ENCODE data around the gene B3GNT5.

B3GNT5 gene

DNA sequence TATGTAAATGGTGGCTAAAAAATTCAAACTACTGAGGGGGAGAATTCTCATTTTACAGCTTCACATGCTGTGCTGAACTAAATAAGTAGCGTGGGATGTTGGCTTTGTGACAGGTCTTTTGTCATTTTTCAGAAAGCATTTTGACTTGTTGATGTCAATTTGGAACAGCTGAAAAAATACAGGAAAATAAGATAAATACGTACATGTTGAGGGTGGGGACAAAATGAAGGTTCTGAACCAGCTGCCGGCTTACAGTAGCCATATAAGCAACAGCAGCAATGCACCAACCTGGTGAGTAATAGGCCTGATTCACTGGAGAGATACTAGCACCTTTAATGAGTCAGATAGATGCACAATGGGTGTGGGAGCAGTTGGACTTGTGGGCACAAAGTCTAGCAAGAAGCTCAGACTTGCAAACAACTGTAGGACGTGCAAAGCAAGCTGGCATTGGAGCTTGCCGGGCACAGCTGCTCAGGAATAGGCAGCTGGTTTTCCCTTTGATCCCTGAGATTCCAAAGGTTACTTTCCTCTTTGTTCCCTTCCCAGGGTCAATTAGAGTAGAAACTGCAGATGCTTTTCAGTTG lies 12.9 kb downstream of the B3GNT5 start:
- DNase-seq (ENCODE audit: low read depth in 2 of 2): peak in 1 of 2 donors; percentile 17

DNA sequence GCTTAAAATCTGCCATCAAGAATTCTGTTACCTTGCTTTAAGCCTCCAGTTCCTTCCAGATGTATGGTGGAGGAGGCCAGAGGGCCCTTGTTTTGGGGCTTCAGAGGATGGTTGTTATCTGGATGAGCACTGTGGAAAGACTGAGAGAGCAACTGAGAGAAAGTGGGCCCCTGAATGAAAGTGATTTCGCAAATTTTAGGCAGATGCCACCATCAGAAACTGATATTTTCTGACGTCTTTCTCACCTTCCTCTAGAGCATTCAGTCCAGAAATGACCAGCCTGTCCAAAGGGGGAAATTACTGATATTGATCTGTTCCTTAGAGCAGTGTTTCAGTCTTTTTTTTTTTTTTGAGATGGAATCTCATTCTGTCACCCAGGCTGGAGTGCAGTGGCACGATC lies 13.4 kb downstream of the B3GNT5 start:
- no peak for DNase-seq (ENCODE audit: low read depth in 2 of 2)

DNA sequence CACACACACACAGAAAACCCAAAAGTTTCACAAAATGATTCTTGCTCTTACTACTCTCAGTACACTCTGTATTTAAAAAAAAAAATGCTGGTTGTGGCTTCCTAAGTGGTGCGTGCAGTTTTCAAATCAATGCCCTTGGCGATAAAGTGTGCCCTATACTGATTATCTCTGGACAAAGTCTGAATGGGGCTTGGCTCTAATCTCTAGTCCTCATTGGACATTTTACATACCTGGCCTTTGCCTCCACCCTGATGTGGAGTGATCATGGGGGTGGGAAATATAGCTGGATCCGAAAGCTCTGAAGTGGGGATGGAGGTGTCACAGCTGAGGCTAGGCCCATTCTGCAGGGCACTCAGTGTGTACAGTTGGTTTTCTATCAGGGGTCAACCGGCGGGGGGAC lies 14.1 kb downstream of the B3GNT5 start:
- DNase-seq (ENCODE audit: low read depth in 2 of 2): no peak

DNA sequence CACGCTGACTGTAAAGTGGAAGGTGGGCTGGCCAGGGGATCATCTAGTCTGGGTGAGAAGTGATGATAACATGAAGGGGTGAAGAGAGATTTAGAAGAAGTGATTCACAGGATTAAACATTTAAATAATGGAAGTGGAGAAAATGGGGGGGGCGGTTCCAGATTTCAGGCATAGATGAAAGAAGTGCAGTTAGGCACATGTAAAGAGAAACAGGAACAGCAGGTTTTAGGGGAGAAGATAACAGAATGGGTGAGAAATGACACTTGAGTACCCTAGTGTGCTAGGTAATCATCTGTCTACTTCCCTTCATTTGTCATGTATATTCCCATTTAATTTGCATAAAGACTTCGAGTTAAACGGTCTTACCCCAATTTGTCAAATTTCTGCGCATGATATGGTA lies 15.3 kb downstream of the B3GNT5 start:
- no peak for DNase-seq (ENCODE audit: low read depth in 2 of 2)

DNA sequence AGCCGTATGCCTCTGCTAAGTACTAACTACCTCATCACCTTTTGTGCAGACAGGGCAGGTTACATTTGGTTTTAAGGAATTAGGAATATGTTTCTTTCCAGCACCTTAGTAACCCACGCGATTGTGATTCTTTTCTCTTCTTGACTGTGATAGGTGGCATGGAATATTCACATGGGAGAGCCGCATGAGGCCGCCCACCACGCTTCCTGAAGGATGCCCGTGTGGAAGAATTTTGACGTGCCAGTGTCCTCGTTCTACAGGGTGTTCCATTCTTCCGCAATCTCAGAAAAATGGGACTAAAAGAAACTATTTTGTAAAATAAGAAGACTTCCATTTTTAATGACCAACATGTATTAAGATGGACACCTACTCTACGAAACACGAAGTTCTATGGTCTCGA lies 16.3 kb downstream of the B3GNT5 start:
- no peak for DNase-seq (ENCODE audit: low read depth in 2 of 2)

DNA sequence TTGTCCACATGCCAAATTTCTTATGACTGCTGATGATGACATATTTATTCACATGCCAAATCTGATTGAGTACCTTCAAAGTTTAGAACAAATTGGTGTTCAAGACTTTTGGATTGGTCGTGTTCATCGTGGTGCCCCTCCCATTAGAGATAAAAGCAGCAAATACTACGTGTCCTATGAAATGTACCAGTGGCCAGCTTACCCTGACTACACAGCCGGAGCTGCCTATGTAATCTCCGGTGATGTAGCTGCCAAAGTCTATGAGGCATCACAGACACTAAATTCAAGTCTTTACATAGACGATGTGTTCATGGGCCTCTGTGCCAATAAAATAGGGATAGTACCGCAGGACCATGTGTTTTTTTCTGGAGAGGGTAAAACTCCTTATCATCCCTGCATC lies 17.3 kb downstream of the B3GNT5 start:
- no peak for DNase-seq (ENCODE audit: low read depth in 2 of 2)

DNA sequence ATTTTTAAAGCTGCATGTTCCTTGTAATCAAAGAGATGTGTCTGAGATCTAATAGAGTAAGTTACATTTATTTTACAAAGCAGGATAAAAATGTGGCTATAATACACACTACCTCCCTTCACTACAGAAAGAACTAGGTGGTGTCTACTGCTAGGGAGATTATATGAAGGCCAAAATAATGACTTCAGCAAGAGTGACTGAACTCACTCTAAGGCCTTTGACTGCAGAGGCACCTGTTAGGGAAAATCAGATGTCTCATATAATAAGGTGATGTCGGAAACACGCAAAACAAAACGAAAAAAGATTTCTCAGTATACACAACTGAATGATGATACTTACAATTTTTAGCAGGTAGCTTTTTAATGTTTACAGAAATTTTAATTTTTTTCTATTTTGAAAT lies 19.1 kb downstream of the B3GNT5 start:
- no peak for DNase-seq (ENCODE audit: low read depth in 2 of 2)

DNA sequence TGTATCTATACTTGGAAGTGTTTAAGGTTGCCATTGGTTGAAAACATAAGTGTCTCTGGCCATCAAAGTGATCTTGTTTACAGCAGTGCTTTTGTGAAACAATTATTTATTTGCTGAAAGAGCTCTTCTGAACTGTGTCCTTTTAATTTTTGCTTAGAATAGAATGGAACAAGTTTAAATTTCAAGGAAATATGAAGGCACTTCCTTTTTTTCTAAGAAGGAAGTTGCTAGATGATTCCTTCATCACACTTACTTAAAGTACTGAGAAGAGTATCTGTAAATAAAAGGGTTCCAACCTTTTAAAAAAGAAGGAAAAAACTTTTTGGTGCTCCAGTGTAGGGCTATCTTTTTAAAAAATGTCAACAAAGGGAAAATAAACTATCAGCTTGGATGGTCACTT lies 19.7 kb downstream of the B3GNT5 start:
- DNase-seq (ENCODE audit: low read depth in 2 of 2): no peak

DNA sequence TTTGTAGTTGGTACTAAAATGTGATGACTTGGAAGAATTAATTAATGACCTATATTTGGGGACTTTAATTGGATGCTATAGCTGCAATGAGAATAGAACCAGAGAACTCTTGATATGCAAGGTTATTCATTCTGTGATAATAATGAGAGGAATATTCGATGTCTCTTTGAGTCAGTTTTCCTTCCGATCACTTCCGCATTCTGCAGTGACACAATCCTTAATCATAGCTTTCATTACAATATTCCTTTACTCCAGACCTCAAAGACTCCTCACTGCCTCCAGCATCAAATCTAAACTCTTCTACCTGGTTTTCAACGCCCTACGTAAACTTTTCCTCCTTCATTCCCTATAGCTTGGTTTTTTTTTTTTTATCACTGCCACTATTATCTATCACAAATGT lies 21.6 kb downstream of the B3GNT5 start:
- DNase-seq (ENCODE audit: low read depth in 2 of 2): no peak

DNA sequence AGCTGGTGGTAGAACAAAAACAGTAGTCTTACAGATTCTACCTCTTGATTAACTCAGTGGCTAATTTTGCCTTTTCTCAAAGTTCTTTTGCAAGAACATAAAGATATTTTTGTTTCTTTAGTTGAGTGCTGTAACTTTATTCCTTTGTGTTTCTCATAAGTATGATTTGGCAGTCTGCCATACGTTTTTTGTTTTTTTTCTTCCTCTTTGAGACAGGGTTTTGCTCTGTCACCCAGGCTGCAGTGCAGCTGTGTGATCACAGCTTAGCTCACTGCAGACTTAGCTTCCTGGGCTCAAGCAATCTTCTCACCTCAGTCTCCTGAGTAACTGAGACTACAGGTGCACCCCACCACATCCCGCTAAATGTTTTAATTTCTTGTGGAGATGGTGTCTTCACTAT lies 22.4 kb downstream of the B3GNT5 start:
- no peak for DNase-seq (ENCODE audit: low read depth in 2 of 2)

DNA sequence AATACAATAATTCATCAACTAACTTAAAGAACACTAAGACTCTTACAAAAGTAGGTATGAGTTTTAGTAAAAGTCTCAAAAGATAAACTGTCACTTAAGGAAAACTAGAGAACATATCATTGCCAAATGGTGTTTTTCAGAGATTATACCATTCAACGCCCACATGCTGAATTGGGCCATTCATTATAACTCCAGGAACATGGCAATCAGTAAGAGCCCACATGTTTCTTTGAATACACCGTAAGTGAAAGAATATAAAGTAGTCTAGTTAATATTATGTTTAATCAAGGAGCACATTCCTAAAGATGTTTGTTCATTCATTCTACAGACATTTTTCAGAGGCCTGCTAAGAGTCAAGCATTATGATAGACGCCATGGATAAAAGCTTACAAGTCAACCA lies 22.9 kb downstream of the B3GNT5 start:
- no peak for DNase-seq (ENCODE audit: low read depth in 2 of 2)

DNA sequence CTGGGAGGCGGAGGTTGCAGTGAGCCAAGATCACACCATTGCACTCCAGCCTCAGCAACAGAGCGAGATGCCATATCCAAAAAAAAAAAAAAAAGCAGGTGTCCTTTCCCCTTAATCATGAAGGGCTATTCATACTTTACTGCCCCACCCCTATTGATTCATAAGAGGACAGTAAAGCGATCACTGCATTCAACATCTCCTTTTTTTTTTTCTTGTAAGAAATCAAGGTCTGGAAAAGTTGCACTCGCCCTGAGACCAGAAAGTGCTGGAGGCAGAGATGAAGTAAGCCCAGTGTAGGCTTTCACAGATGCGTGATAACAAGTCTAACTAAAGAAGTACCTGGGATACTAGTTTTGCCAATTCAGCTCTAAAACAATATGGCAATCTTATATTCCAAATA lies 24.2 kb downstream of the B3GNT5 start:
- no peak for DNase-seq (ENCODE audit: low read depth in 2 of 2)

DNA sequence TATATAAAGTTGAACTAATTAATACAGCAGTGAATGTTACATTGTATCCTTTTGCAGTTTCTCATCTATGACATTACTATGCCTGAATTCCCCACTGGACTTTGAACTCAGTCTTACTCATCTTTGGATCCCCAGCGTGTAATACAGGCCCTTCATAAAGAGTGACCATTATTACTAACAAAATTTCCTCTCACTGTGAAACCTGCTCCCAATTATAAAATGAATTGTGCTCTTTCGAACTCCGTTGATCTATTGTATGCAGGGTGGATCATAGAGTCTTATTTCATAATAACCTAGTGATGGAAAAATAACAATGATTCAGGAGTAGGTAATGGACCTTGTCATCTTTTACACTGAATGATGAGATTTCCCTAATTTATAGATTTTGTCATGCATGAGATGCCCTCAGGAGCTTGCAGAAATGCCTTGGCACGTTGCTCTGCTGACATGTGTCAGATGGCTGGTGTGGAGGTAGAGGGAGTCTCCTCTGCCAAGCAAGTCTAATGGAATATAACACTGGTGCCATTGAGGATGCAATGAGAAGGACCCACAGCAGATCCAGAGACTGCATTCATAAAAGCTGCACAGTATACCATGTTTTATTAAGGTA lies 25.5 kb downstream of the B3GNT5 start:
- DNase-seq (ENCODE audit: low read depth in 2 of 2): no peak

DNA sequence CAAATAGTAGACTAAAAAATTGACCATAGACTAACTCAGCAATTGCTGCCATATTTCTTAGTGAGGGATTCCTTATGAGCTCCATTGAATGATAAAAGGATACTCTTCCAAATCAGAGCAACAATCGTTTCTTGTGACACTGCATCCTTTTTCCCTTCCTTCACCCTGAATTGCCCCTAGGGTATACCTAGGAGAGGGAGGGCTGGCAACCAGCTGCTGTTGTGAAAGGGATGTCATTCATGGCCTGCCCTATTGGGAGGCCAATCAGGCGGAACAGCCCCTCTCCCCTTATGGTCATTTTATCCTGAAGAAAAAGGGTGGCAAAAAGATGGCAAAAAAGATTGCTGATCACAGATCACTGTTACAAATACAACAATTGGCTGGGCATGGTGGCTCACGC lies 26.3 kb downstream of the B3GNT5 start:
- no peak for DNase-seq (ENCODE audit: low read depth in 2 of 2)

DNA sequence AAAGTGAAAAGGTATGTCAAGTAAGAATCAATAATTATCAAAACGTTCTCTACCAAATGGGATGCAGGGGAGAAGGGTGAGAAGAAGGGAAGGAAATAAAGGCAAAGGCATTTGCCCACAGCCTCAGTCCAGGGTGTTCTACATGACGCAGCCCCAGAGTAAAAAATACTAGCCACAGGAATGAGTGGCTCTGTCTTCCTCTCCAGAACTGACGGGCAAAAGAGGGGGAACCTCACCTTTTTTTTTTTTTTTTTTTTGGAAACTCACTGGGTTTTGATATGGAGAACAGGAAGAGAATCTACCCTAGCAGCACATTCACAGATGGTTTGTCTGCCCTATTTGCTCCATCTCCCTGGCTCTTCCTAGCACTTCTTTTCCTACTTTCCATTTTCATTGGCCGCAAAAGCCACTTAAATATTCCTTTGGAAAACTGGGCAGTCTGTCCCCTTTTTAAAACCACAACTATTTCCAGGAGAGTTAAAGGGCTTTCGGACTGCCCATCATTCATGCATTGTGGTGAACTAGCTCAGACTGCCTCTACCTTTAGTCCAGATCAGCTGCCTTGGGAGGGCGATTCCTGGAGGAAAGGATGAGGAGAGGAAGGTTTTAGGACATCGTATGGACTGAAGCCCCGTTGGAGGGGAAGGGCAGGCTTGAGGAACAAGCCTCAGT lies 28.2 kb downstream of the B3GNT5 start:
- DNase-seq (ENCODE audit: low read depth in 2 of 2): no peak

DNA sequence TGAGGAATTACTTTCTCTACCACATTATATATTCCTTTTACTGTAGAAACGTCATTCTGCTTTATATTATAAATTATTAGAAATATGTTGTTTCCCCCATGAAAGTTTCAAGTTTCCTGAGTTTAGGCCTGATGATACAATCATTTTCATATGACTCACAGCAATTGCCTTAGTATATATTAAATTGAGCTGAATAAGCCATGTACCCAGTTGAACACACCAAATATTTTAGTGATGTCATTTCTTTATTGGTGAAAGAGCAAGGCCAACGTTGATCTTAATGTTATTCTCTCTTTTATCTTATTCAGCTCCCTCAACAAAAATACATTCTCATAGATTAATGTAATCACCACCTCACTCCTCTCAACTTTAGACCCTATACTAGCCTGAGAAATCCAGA lies 30.8 kb downstream of the B3GNT5 start:
- no peak for DNase-seq (ENCODE audit: low read depth in 2 of 2)

DNA sequence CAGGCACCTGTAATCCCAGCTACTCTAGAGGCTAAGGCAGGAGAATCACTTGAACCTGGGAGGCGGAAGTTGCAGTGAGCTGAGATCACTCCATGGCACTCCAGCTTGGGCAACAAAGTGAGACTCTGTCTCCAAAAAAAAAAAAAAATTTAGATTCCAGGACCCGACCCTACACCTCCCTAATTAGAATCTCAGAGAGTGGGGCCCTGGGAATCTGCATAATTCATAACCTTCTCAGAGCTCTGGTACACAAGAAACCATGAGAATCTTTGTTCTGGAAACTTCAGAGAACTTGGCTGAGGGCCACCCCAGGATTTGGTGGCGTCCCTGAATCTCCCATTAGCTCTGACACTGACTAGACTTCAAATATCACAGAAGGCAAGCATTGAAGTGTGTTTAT lies 31.5 kb downstream of the B3GNT5 start:
- no peak for DNase-seq (ENCODE audit: low read depth in 2 of 2)

DNA sequence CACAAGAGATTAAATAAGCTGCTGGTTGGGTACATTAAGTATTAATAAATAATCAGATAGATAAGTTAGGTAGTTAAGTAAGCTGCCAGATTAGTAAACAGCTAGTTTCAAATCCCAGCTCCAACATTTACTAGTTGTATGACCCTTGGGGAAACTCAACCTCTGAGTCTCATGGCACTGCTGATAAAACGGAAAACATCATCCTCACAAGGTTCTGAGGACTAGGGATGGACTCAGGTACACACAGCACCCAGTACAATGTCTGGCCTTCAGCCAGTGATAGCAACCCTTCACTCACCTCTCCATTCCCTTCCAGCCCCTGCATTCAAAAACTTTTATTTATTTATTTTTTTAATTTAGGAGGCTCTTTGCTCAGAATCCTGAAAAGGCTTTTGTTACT lies 32.3 kb downstream of the B3GNT5 start:
- no peak for DNase-seq (ENCODE audit: low read depth in 2 of 2)

DNA sequence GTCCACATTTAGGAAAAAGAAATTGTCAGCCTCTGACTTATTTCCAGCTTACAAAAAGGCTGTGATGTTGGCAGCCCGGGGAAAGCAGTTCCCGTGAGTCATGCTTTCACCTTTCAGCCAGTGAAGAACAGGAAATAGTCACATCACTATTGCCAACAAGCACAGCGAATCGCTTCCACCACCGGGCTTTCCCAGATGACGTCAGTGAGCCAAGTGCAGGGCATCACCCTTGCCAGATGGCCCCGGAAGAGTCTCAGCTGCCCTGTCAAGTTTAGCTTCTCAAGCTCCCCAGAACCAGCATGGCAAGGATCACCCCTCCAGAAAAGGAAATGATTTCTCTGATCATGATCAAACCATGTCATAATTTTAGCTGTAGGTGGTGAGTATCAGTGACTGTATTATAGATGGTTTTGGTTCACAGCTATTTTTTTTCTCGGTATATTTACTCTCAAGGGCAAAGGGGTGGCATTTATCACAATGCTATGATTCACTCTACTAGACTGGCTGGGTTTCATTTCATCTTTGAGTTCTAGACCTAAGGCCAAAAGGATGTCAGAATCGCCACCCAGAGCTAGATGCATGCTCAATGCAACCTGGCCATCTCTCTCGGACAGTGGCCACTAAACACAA lies 32.9 kb downstream of the B3GNT5 start:
- DNase-seq (ENCODE audit: low read depth in 2 of 2): peak; percentile 90 to 96

DNA sequence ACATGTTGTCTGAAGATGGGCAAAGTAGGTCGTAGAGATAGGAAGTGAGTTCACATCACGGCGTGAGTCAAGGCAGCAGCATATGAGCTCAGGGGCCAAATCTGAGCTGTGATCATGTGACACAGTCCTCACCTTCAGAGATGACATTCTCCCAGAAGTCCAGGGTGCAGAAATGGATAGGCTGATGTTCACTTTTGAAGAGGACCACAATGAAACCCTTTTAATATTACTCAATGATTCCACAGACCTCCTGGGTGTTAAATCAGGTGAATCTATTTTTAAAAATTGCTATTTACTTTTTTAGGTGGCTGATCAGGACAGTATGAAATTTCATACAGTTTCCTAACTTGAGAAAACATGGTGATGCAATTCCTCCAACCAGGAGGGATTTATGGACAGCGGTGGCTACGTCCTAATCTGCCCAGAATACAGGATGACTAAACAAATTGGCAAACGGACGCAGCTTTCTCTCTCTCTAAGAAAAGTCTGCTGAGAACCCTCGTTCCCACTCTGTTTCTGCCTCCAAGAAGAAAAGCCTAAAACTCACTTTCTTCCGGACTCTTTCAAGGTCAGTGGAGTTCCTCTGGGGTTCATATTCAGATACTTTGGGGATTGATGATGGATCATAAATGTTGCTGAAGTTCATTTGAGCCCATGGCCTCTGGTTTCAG lies 34.4 kb downstream of the B3GNT5 start:
- DNase-seq (ENCODE audit: low read depth in 2 of 2): no peak

DNA sequence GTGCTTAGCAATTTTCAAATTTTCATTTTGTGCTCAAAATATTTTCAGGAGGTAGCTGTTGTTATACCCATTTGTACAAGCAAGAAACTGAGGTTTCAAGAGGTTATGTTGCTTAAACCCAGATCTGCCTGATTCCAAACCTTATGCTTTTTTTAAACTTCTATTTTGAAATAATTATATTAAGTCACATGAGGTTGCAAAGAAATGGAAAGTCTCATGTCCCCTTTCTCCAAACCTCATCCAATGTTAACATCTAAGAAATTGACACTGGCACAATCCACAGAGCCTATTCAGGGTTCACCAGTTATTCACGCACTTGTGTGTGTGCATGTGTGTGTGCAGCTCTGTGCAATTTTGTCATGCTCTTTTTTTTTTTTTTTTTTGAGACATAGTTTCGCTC lies 35.1 kb downstream of the B3GNT5 start:
- no peak for DNase-seq (ENCODE audit: low read depth in 2 of 2)

DNA sequence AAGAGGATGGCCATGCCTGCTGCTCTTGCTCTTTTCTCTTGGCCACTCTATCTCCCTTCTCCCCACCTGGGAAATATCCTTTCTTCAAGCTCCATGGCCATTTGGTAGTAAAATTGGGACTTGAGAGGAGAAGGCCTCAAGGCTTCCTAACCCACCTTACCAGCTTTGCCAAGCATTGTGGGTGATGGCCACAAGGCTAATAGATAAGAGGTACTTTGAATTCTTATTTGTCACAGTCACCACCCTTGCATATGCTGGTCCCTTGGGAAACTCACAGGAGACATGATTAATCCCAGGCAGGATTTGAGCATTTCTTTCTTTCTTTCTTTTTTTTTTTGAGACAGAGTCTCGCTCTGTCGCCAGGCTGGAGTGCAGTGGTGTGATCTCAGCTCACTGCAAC lies 37.2 kb downstream of the B3GNT5 start:
- no peak for DNase-seq (ENCODE audit: low read depth in 2 of 2)

Measured in stimulated activated CD8-positive, alpha-beta memory T cell treated with anti-CD3 and anti-CD28 coated beads, Interleukin-7, amount 100 ng/mL, for 4 hours (primary cell).